ENCODE measurements around the gene SMG6.

The SMG6 gene

DNA sequence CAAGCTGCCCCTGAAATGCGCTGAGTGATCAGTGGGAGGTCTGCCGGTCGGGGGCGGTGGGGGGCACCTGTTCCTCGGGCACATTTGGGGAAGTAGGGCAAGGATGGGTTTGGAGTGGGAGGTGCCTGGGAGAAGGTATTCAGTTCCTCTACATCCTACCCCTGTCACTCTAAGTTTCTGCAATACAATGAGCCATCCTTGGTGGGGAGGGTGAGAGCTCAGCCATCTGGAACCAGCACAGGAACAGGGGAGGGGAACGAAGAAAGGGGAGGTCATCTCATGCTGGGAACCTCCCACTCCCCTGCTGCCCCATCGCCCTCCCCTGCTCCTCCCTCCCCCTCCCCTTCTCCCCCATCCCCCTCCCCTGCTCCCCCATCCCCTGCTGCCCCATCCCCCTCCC is 269.4 kb downstream of the SMG6 start:
- H3K27ac ChIP-seq (ENCODE audit: low read length, poor library complexity, severe bottlenecking): no peak overlapping the region
- no peak overlapping the region for H2BK12ac ChIP-seq (ENCODE audit: low read length in 2 of 2)
- 100% methylated on average over 1 of the region's 7 CpGs for WGBS

DNA sequence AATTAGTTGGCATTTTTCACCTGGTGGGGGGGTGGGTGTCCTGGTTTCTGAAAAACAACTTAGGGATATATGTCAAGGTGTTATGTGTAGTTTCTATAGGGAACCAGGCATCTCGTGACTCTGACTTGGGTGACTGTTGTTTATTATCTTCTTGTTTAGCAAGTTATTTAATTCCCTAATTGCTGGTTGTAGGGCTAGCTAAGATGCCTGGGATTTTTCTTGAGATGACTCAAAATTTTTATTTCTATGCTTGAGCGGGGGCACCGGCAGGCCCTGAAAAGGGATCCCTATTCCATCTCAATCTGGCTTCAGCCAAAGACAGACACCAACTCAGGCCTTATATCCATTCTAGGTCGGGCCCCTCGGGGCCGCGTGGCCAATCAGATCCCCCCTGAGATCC is 270.4 kb downstream of the SMG6 start:
- no peak overlapping the region for H2BK120ac ChIP-seq (ENCODE audit: low read depth, low read length)
- H3K18ac ChIP-seq (ENCODE audit: low read depth in 1 of 2, low read length in 2 of 2): no peak overlapping the region
- H3K9ac ChIP-seq (ENCODE audit: low read length): no peak overlapping the region
- 92% methylated on average over 7 of the region's 7 CpGs for WGBS
- H2BK12ac ChIP-seq (ENCODE audit: low read length in 2 of 2): no peak overlapping the region
- H3K79me1 ChIP-seq (replicated peaks; ENCODE audit: low read length, poor library complexity, severe bottlenecking): peaks cover 26% of the 10 kb centered on the region
- peaks cover 8 to 9% of the 10 kb centered on the region in 2 experiments for H3K27me3 ChIP-seq (ENCODE audit: control insufficient read depth in 1 of 2, insufficient read depth in 1 of 2, low read length in 2 of 2)
- no peak overlapping the region for H3K4me2 ChIP-seq (ENCODE audit: low read length, poor library complexity, severe bottlenecking)
- no peak overlapping the region for H4K91ac ChIP-seq (ENCODE audit: low read length)
- no peak overlapping the region for H2BK5ac ChIP-seq (ENCODE audit: low read depth, low read length, poor library complexity, severe bottlenecking)
- H3K4ac ChIP-seq (ENCODE audit: low read depth in 1 of 2, low read length in 2 of 2): no peak overlapping the region
- H2BK15ac ChIP-seq (ENCODE audit: low read depth, poor library complexity, severe bottlenecking): no peak overlapping the region
- H3K14ac ChIP-seq (ENCODE audit: low read length in 2 of 2): no peak overlapping the region
- H3K4me1 ChIP-seq (ENCODE audit: control insufficient read depth, insufficient read depth, low read depth, low read length): peaks cover 33% of the 10 kb centered on the region
- no peak overlapping the region for H3K27ac ChIP-seq (ENCODE audit: low read length, poor library complexity, severe bottlenecking)
- H3K23ac ChIP-seq (ENCODE audit: low read length in 2 of 2): no peak overlapping the region
- H2AK5ac ChIP-seq (ENCODE audit: low read length, severe bottlenecking): no peak overlapping the region
- no peak for DNase-seq
- no peak overlapping the region for H2AFZ ChIP-seq (ENCODE audit: low read depth, low read length)
- no peak overlapping the region for H3K4me3 ChIP-seq (ENCODE audit: insufficient read depth in 1 of 2, low read depth in 1 of 2, low read length in 2 of 2)
- H3K9me3 ChIP-seq (ENCODE audit: control insufficient read depth, low read length): no peaks in the 10 kb centered on the region
- no peak overlapping the region for H4K8ac ChIP-seq (ENCODE audit: low read length)
- H3K36me3 ChIP-seq (ENCODE audit: control insufficient read depth in 1 of 2, insufficient read depth in 2 of 2, low read depth in 1 of 2, low read length in 2 of 2): peaks cover 35 to 37% of the 10 kb centered on the region in 2 experiments

More for the DNA sequence above, 269.4 kb downstream of the SMG6 start:
- Histone ChIP-seq H3K18ac (ENCODE audit: low read depth in 1 of 2, low read length in 2 of 2) (no peak overlapping the region), H2AFZ (ENCODE audit: low read depth, low read length) (no peak overlapping the region), H2BK5ac (ENCODE audit: low read depth, low read length, poor library complexity, severe bottlenecking) (no peak overlapping the region), H3K9me3 (ENCODE audit: control insufficient read depth, low read length) (no peaks in the 10 kb centered on the region), H3K27me3 (ENCODE audit: control insufficient read depth in 1 of 2, insufficient read depth in 1 of 2, low read length in 2 of 2) (no peaks in the 10 kb centered on the region), H3K23ac (ENCODE audit: low read length in 2 of 2) (no peak overlapping the region), H2AK5ac (ENCODE audit: low read length, severe bottlenecking) (no peak overlapping the region), H4K91ac (ENCODE audit: low read length) (no peak overlapping the region), H3K4ac (ENCODE audit: low read depth in 1 of 2, low read length in 2 of 2) (no peak overlapping the region), H2BK15ac (ENCODE audit: low read depth, poor library complexity, severe bottlenecking) (no peak overlapping the region), H3K9ac (ENCODE audit: low read length) (no peak overlapping the region), H3K79me1 (replicated peaks; ENCODE audit: low read length, poor library complexity, severe bottlenecking) (peaks cover 26% of the 10 kb centered on the region), H3K36me3 (ENCODE audit: control insufficient read depth in 1 of 2, insufficient read depth in 2 of 2, low read depth in 1 of 2, low read length in 2 of 2) (peaks cover 39 to 44% of the 10 kb centered on the region in 2 experiments), H4K8ac (ENCODE audit: low read length) (no peak overlapping the region), H2BK120ac (ENCODE audit: low read depth, low read length) (no peak overlapping the region), H3K4me1 (ENCODE audit: control insufficient read depth, insufficient read depth, low read depth, low read length) (peaks cover 27% of the 10 kb centered on the region), H3K4me3 (ENCODE audit: insufficient read depth in 1 of 2, low read depth in 1 of 2, low read length in 2 of 2) (no peak overlapping the region), H3K14ac (ENCODE audit: low read length in 2 of 2) (no peak overlapping the region), H3K4me2 (ENCODE audit: low read length, poor library complexity, severe bottlenecking) (no peak overlapping the region)
- DNase-seq: no peak

DNA sequence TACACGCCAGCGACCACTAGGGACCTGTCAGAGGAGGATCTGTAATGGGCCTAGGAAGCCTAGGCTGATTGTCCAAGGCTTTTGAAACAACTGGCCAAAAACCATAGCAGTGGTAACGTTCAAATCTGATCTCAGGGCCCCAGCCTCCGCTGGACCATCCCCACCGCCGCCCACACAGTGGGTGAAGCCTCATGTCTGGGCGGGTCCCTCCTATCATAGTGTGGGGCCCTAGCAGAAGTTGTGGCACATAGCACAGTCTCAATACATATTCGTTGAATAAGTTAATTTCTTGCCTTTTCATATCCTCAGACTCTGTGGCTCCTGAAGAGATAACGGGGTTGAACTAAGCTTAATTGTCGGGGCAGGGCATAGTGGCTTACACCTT is 272.8 kb downstream of the SMG6 start:
- Histone ChIP-seq H2AFZ (ENCODE audit: low read depth, low read length) (no peak overlapping the region), H4K91ac (ENCODE audit: low read length) (no peak overlapping the region), H3K14ac (ENCODE audit: low read length in 2 of 2) (no peak overlapping the region), H2BK15ac (ENCODE audit: low read depth, poor library complexity, severe bottlenecking) (no peak overlapping the region), H3K4ac (ENCODE audit: low read depth in 1 of 2, low read length in 2 of 2) (peak overlapping the region in 1 of 2 experiments; percentile 56), H3K27ac (ENCODE audit: low read length, poor library complexity, severe bottlenecking) (no peak overlapping the region), H3K9ac (ENCODE audit: low read length) (peak overlapping the region; percentile 90), H2BK12ac (ENCODE audit: low read length in 2 of 2) (peak overlapping the region in 1 of 2 experiments; percentile 61), H3K4me1 (ENCODE audit: control insufficient read depth, insufficient read depth, low read depth, low read length) (peaks cover 34% of the 10 kb centered on the region), H2BK120ac (ENCODE audit: low read depth, low read length) (no peak overlapping the region), H4K8ac (ENCODE audit: low read length) (peak overlapping the region; percentile 19), H3K79me1 (replicated peaks; ENCODE audit: low read length, poor library complexity, severe bottlenecking) (peaks cover 25% of the 10 kb centered on the region), H3K9me3 (ENCODE audit: control insufficient read depth, low read length) (no peaks in the 10 kb centered on the region), H3K18ac (ENCODE audit: low read depth in 1 of 2, low read length in 2 of 2) (peak overlapping the region in 1 of 2 experiments; percentile 44), H3K4me3 (ENCODE audit: insufficient read depth in 1 of 2, low read depth in 1 of 2, low read length in 2 of 2) (peak overlapping the region; percentile 17 to 91), H3K36me3 (ENCODE audit: control insufficient read depth in 1 of 2, insufficient read depth in 2 of 2, low read depth in 1 of 2, low read length in 2 of 2) (peaks cover 13 to 14% of the 10 kb centered on the region in 2 experiments), H2AK5ac (ENCODE audit: low read length, severe bottlenecking) (peak overlapping the region; percentile 32), H2BK5ac (ENCODE audit: low read depth, low read length, poor library complexity, severe bottlenecking) (no peak overlapping the region), H3K23ac (ENCODE audit: low read length in 2 of 2) (no peak overlapping the region), H3K27me3 (ENCODE audit: control insufficient read depth in 1 of 2, insufficient read depth in 1 of 2, low read length in 2 of 2) (peaks cover 19 to 26% of the 10 kb centered on the region in 2 experiments), H3K4me2 (ENCODE audit: low read length, poor library complexity, severe bottlenecking) (peak overlapping the region; percentile 69)
- no peak for DNase-seq
- 33% methylated on average over 10 of the region's 10 CpGs for WGBS

DNA sequence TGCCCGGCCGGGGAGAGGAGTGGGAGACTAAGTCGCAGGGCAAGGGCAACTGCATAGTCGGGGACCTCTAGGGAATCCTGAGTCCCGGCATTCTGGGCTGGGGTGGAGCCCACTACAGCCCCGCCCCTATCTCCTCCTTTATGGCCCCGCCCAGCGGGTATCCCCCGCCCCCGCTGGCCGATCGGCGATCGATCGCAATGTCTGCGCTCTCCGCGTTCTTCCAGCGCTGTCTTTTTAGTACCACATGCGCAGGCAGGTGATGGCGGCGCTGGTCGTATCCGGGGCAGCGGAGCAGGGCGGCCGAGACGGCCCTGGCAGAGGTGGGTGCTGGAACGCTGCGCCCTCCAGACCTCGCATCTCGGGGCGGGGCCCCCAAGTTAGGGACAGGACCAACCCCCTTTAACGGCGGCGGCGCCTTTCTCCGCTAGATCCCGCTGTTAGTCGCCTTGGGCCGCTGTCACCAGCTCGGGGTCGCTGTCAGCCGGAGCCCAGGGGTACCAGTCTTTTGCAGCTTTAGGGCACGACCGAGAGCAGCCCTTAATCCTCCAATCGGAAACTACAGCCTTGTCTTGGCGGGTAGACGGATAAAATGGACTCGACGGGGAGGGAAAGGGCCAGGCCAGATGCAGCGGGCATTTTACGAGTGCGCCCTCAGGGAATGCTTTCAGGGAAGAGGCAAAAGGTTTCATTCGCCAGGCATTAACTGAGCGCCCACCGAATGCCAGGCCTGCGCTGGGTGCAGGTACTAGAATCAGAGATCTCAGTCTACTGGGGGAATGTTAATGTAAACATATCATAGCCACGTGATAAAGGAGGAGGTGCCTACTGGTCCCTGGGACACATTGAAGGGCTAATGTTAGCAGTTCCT is 273.4 kb downstream of the SMG6 start, which contains the start of gene DPH1:
DPH1 (plus strand) TSS at position 243 of the 868 bp plus-strand sequence; CDS start at position 260, 17 bp downstream.
- Histone ChIP-seq H3K4me1 (ENCODE audit: control insufficient read depth, insufficient read depth, low read depth, low read length) (peaks cover 40% of the 10 kb centered on the region), H3K4me3 (ENCODE audit: insufficient read depth in 1 of 2, low read depth in 1 of 2, low read length in 2 of 2) (peak within 1 kb of the TSS; percentile 75 to 91), H2AFZ (ENCODE audit: low read depth, low read length) (peak within 1 kb of the TSS; percentile 86), H3K4me2 (ENCODE audit: low read length, poor library complexity, severe bottlenecking) (peak within 1 kb of the TSS; percentile 69), H3K79me1 (replicated peaks; ENCODE audit: low read length, poor library complexity, severe bottlenecking) (peaks cover 23% of the 10 kb centered on the region), H3K23ac (ENCODE audit: low read length in 2 of 2) (no peak within 1 kb of the TSS), H3K27me3 (ENCODE audit: control insufficient read depth in 1 of 2, insufficient read depth in 1 of 2, low read length in 2 of 2) (peaks cover 22 to 29% of the 10 kb centered on the region in 2 experiments), H2AK5ac (ENCODE audit: low read length, severe bottlenecking) (peak within 1 kb of the TSS; percentile 39), H2BK12ac (ENCODE audit: low read length in 2 of 2) (peak within 1 kb of the TSS in 1 of 2 experiments; percentile 61), H3K14ac (ENCODE audit: low read length in 2 of 2) (peak within 1 kb of the TSS in 1 of 2 experiments; percentile 0), H4K8ac (ENCODE audit: low read length) (peak within 1 kb of the TSS; percentile 84), H2BK15ac (ENCODE audit: low read depth, poor library complexity, severe bottlenecking) (peak within 1 kb of the TSS; percentile 12), H4K91ac (ENCODE audit: low read length) (peak within 1 kb of the TSS; percentile 48), H3K18ac (ENCODE audit: low read depth in 1 of 2, low read length in 2 of 2) (peak within 1 kb of the TSS; percentile 65 to 90), H3K36me3 (ENCODE audit: control insufficient read depth in 1 of 2, insufficient read depth in 2 of 2, low read depth in 1 of 2, low read length in 2 of 2) (peaks cover 7 to 12% of the 10 kb centered on the region in 2 experiments), H3K4ac (ENCODE audit: low read depth in 1 of 2, low read length in 2 of 2) (peak within 1 kb of the TSS in 1 of 2 experiments; percentile 57), H3K27ac (ENCODE audit: low read length, poor library complexity, severe bottlenecking) (no peak within 1 kb of the TSS), H3K9ac (ENCODE audit: low read length) (peak within 1 kb of the TSS; percentile 90), H2BK5ac (ENCODE audit: low read depth, low read length, poor library complexity, severe bottlenecking) (no peak within 1 kb of the TSS), H3K9me3 (ENCODE audit: control insufficient read depth, low read length) (no peaks in the 10 kb centered on the region), H2BK120ac (ENCODE audit: low read depth, low read length) (no peak within 1 kb of the TSS)
- WGBS: 3% methylated on average over 59 of the region's 59 CpGs
- DNase-seq: peak; percentile 96
